ENCODE results near the gene TRMT61B.
A peak's percentile ranks its signal among the peaks of the same experiment; 100 is the strongest.

Gene TRMT61B

DNA sequence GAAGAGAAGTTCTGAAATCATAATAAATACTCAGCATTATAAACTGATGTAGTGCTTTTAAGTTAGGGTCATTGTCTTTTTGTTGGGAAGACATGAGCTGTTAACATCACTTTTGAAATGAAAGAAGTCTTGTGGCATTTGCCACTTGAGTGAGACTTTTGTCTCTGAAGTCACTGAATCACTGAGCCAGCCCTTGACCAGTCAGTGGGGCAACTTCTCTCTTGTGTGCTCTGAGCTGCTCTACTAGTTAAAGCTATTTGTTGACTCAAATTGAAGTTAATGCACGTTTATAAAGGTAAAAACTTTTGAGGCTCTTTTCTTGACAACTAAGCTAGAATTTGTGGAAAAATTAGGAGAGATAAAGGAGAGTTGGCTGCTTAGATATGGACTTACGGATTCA lies 31.1 kb upstream of the TRMT61B start:
- no peak for DNase-seq (ENCODE audit: extremely low read depth, insufficient read length)
- TF ChIP-seq CTCF (IDR thresholded peaks at IDR 0.05; ENCODE audit: insufficient read depth, low read length, poor library complexity, severe bottlenecking): no peak
- peaks cover 6% of the 10 kb centered on the region for H3K36me3 ChIP-seq (ENCODE audit: control insufficient read depth, insufficient read depth, low read length)
- no peak overlapping the region for H3K4me3 ChIP-seq (replicated peaks; ENCODE audit: low read depth, low read length)
- no peaks in the 10 kb centered on the region for H3K27me3 ChIP-seq (replicated peaks; ENCODE audit: control insufficient read depth, insufficient read depth, low read length)

- DNase-seq (ENCODE audit: extremely low read depth, insufficient read length): no peak
- Histone ChIP-seq H3K4me3 (replicated peaks; ENCODE audit: low read depth, low read length) (peak overlapping the region; percentile 21), H3K27me3 (replicated peaks; ENCODE audit: control insufficient read depth, insufficient read depth, low read length) (no peaks in the 10 kb centered on the region), H3K36me3 (ENCODE audit: control insufficient read depth, insufficient read depth, low read length) (peaks cover 3% of the 10 kb centered on the region)
- TF ChIP-seq CTCF (IDR thresholded peaks at IDR 0.05; ENCODE audit: insufficient read depth, low read length, poor library complexity, severe bottlenecking): no peak
Observed at GRCh38 chr2:28898048-28898447, 27.9 kb upstream of the TRMT61B start.

DNA sequence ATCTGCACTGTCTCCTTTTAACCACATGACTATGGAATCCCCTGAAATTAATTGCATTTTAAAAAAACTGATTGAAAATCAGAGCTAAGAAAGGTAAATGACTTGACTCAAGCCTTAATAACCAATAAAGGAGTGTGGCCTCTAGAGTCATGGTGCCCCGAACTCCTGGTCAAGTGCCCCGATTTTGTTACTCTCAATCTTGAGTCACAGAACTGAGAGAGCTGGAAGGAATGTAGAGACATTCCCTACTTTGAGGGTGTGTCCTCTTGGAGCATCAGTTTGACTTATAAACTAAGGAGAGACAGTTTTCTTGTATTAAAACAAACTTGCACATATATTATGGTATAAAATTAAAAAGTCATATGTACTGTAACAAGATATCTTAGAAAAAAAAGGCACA lies 26.8 kb upstream of the TRMT61B start:
- H3K4me3 ChIP-seq (replicated peaks; ENCODE audit: low read depth, low read length): peak overlapping the region; percentile 99
- no peak for DNase-seq (ENCODE audit: extremely low read depth, insufficient read length)
- TF ChIP-seq CTCF (IDR thresholded peaks at IDR 0.05; ENCODE audit: insufficient read depth, low read length, poor library complexity, severe bottlenecking): no peak
- H3K27me3 ChIP-seq (replicated peaks; ENCODE audit: control insufficient read depth, insufficient read depth, low read length): no peaks in the 10 kb centered on the region
- no peaks in the 10 kb centered on the region for H3K36me3 ChIP-seq (ENCODE audit: control insufficient read depth, insufficient read depth, low read length)

GRCh38 chr2:28895189-28895893 lies 25.2 kb upstream of the TRMT61B start:
- Histone ChIP-seq H3K36me3 (ENCODE audit: control insufficient read depth, insufficient read depth, low read length) (no peaks in the 10 kb centered on the region), H3K4me3 (replicated peaks; ENCODE audit: low read depth, low read length) (peak overlapping the region; percentile 99), H3K27me3 (replicated peaks; ENCODE audit: control insufficient read depth, insufficient read depth, low read length) (no peaks in the 10 kb centered on the region)
- DNase-seq (ENCODE audit: extremely low read depth, insufficient read length): peak; percentile 63
- no peak for TF ChIP-seq CTCF (IDR thresholded peaks at IDR 0.05; ENCODE audit: insufficient read depth, low read length, poor library complexity, severe bottlenecking)

- no peaks in the 10 kb centered on the region for H3K27me3 ChIP-seq (replicated peaks; ENCODE audit: control insufficient read depth, insufficient read depth, low read length)
- peak; percentile 99 for DNase-seq (ENCODE audit: extremely low read depth, insufficient read length)
- no peak for TF ChIP-seq CTCF (IDR thresholded peaks at IDR 0.05; ENCODE audit: insufficient read depth, low read length, poor library complexity, severe bottlenecking)
- H3K4me3 ChIP-seq (replicated peaks; ENCODE audit: low read depth, low read length): peak within 1 kb of the TSS; percentile 99
- no peaks in the 10 kb centered on the region for H3K36me3 ChIP-seq (ENCODE audit: control insufficient read depth, insufficient read depth, low read length)
Observed at GRCh38 chr2:28894470-28895188, 24.5 kb upstream of the TRMT61B start, which contains the start of gene WDR43. Gene WDR43, plus strand, starts transcription at chr2:28894667. Its CDS starts 32 bp downstream, at chr2:28894699.
